HEK293T (cell line): ENCODE measurements around the gene HSP90AA1.

Source experiments
- ARNT ChIP-seq: fragments of 450-650 bp; IDR thresholded peaks from 2 replicates; pipeline ENCODE4 v1.6.1; 2017; ENCODE audit warnings: mild to moderate bottlenecking
- BHLHE40 ChIP-seq: fragments of 450-650 bp; IDR thresholded peaks from 2 replicates; pipeline ENCODE4 v1.6.1; 2016; ENCODE audit warnings: mild to moderate bottlenecking, moderate library complexity, borderline replicate concordance
- CTBP1 ChIP-seq: fragments of 450-650 bp; IDR thresholded peaks from 2 replicates; pipeline ENCODE4 v1.6.1; 2016; ENCODE audit warnings: borderline replicate concordance
- ELF4 ChIP-seq: fragments of 450-650 bp; IDR thresholded peaks from 2 replicates; pipeline ENCODE4 v1.6.1; 2017; ENCODE audit warnings: antibody characterized with exemption
- FOXA1 ChIP-seq: fragments of 450-650 bp; IDR thresholded peaks from 2 replicates; pipeline ENCODE4 v1.6.1; 2016; ENCODE audit warnings: mild to moderate bottlenecking
- FOXM1 ChIP-seq: fragments of 450-650 bp; IDR thresholded peaks from 2 replicates; pipeline ENCODE4 v1.6.1; 2017; ENCODE audit warnings: mild to moderate bottlenecking, borderline replicate concordance
- L3MBTL2 ChIP-seq: fragments of 450-650 bp; conservative IDR thresholded peaks from 2 replicates; pipeline ENCODE4 v1.6.1; 2016; ENCODE audit warnings: mild to moderate bottlenecking
- LEF1 ChIP-seq: fragments of 450-650 bp; IDR thresholded peaks from 2 replicates; pipeline ENCODE4 v1.6.1; 2017; ENCODE audit warnings: mild to moderate bottlenecking, borderline replicate concordance
- NFRKB ChIP-seq: fragments of 450-650 bp; IDR thresholded peaks from 2 replicates; pipeline ENCODE4 v1.6.1; 2016; ENCODE audit warnings: mild to moderate bottlenecking, moderate library complexity
- SP1 ChIP-seq: fragments of 450-650 bp; IDR thresholded peaks from 2 replicates; pipeline ENCODE4 v1.6.1; 2017
- SUZ12 ChIP-seq: fragments of 450-650 bp; IDR thresholded peaks from 2 replicates; pipeline ENCODE4 v1.6.1; 2016; ENCODE audit warnings: mild to moderate bottlenecking
- TARDBP ChIP-seq: fragments of 450-650 bp; IDR thresholded peaks from 2 replicates; pipeline ENCODE4 v1.6.1; 2016
- ZNF384 ChIP-seq: fragments of 450-650 bp; IDR thresholded peaks from 2 replicates; pipeline ENCODE4 v1.6.1; 2016
- TF ChIP-seq, protein P1 (sequence below): fragments of 450-650 bp; IDR thresholded peaks from 2 replicates; pipeline ENCODE4 v1.6.1; 2016

DNA sequence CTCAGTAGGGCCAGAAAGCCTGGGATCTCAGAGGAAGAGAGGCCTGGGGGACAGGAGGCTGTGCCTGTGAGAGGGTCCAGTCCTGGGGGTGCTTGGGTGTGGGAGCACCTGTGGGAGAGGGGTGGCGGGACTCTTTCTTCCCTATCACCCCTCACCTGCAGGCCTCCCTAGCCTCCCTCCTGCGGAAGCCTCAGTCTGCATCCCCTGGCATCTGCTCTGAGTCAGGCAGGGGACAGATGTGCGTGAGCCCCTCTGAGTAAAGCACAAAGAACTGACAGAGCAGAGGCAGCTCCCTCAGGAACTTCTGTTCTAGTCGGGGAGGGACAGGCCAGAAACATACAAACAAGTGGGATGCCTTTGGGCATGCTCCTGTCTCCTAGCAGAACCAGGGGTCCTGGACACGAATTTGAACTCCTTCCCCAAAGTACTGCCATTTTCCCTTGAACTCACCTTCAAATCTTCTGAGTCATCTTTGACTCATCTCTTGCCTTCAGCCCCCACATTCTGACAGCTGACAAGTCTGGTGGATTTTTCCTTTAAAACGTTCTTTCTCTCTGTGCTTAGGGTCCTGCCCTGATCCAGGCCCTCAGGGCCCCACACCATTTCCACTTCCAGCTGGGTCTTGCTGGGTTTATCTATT lies 8.5 kb upstream of the HSP90AA1 start:
- TF ChIP-seq NFRKB (no peak), SP1 (no peak), ZNF384 (no peak), ARNT (no peak), BHLHE40 (no peak), LEF1 (no peak), CTBP1 (no peak), FOXA1 (no peak), FOXM1 (no peak), SUZ12 (no peak), L3MBTL2 (no peak), TARDBP (no peak), ELF4 (no peak)
- TF ChIP-seq, protein P1, sequence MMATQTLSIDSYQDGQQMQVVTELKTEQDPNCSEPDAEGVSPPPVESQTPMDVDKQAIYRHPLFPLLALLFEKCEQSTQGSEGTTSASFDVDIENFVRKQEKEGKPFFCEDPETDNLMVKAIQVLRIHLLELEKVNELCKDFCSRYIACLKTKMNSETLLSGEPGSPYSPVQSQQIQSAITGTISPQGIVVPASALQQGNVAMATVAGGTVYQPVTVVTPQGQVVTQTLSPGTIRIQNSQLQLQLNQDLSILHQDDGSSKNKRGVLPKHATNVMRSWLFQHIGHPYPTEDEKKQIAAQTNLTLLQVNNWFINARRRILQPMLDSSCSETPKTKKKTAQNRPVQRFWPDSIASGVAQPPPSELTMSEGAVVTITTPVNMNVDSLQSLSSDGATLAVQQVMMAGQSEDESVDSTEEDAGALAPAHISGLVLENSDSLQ = no peak
